K562 (cell line): ENCODE results near the gene CAMK2D. TPM values are rescaled to one million over a fixed set of nuclear protein-coding genes. Genes with fewer than 3 reads are reported as not detected.

Experiments
- ATAC-seq: fragments of 200-7000 bp; cut with Tn5 transposase; 3 replicates; pipeline ENCODE4 v1.9.1; 2020; ENCODE audit warnings: moderate library complexity
- BruUV-seq: library from RNA; stranded (reverse); fragments of 400-500 nt; replicated peaks from 2 replicates; lab custom pipeline; 2021; lab: Mats Ljungman, UMichigan
- CTCF ChIA-PET: fragments of 300-600 bp; formaldehyde crosslinking; extraction: SDS; loops from one replicate; lab custom pipeline; 2021; ENCODE audit warnings: low intra/inter-chr PET ratio; lab: Yijun Ruan, JAX
- POLR2A ChIA-PET: fragments of 300-600, 350-650 bp; sonication (Branson Sonifier 250); formaldehyde crosslinking; extraction: SDS; loops from one replicate; lab custom pipeline; 2021; ENCODE audit warnings: antibody characterized with exemption, inconsistent platforms; lab: Yijun Ruan, JAX
- DNase-seq, 4 experiments: peaks; one replicate each; pipeline versions ENCODE4 v3.0.0 to v3.0.0-alpha.2; 2011 to 2018; ENCODE audit warnings: low spot score in 3 of 4, mixed read lengths in 3 of 4; ENCODE audit errors: extremely low read depth in 1 of 4
- FAIRE-seq: peaks from 2 replicates; lab custom pipeline; 2011; peaks lifted over from hg19 to GRCh38; lab: Jason Lieb, UNC
- H2AFZ ChIP-seq: 2 replicates; pipeline ENCODE4 v1.6.0; 2011; ENCODE audit warnings: low read depth, low read length, control low read depth, inconsistent platforms
- H3K27ac ChIP-seq: fragments of 200-600 bp; 3 replicates; pipeline ENCODE4 v1.8.0; 2011; ENCODE audit warnings: low read depth, mild to moderate bottlenecking, control low read depth, inconsistent platforms, low read length, moderate library complexity, mixed read lengths; ENCODE audit errors: extremely low read depth
- H3K27me3 ChIP-seq, 2 experiments: fragments of 300-600 bp in 1 of 2; 2 replicates in 1 of 2; 3 replicates in 1 of 2; pipeline versions ENCODE4 v1.6.0 to v1.8.0; 2011; ENCODE audit warnings: inconsistent platforms in 2 of 2, low read length in 2 of 2, mild to moderate bottlenecking in 1 of 2, mixed read lengths in 1 of 2, moderate library complexity in 1 of 2; ENCODE audit not compliant: control insufficient read depth in 2 of 2, insufficient read depth in 2 of 2
- H3K36me3 ChIP-seq: fragments of 300-600 bp; 3 replicates; pipeline ENCODE4 v1.8.0; 2011; ENCODE audit warnings: mild to moderate bottlenecking, low read length, inconsistent platforms; ENCODE audit not compliant: control insufficient read depth, insufficient read depth
- H3K4me1 ChIP-seq, 2 experiments: fragments of 200-600 bp in 1 of 2; replicated peaks in 1 of 2; 2 replicates in 1 of 2; 3 replicates in 1 of 2; pipeline versions ENCODE4 v1.5.1 to v1.8.0; 2011; ENCODE audit warnings: inconsistent platforms in 2 of 2, low read length in 2 of 2, mild to moderate bottlenecking in 1 of 2, mixed read lengths in 1 of 2, moderate library complexity in 1 of 2; ENCODE audit not compliant: control insufficient read depth in 2 of 2, insufficient read depth in 2 of 2
- H3K4me2 ChIP-seq: 2 replicates; pipeline ENCODE4 v1.6.1; 2011; ENCODE audit warnings: low read length, control low read depth, inconsistent platforms, mixed read lengths; ENCODE audit not compliant: insufficient read depth
- H3K4me3 ChIP-seq: fragments of 200-600 bp; sonication (generic), shearing (Covaris generic); 2 replicates; pipeline ENCODE4 v1.5.1; 2016; ENCODE audit warnings: control low read depth, inconsistent platforms
- H3K79me2 ChIP-seq: fragments of 200-600 bp; 3 replicates; pipeline ENCODE4 v1.8.0; 2011; ENCODE audit warnings: low read length, inconsistent platforms; ENCODE audit not compliant: control insufficient read depth, insufficient read depth
- H3K9ac ChIP-seq, 2 experiments: 2 replicates each; pipeline versions ENCODE4 v1.6.0 to v1.6.1; 2011; ENCODE audit warnings: low read depth in 2 of 2, low read length in 2 of 2, control low read depth in 1 of 2, inconsistent platforms in 1 of 2, mild to moderate bottlenecking in 1 of 2, mixed read lengths in 1 of 2; ENCODE audit not compliant: insufficient read depth in 1 of 2
- H3K9me1 ChIP-seq: one replicate; pipeline ENCODE4 v1.6.0; 2011; ENCODE audit warnings: inconsistent platforms, mild to moderate bottlenecking, low read length, moderate library complexity; ENCODE audit not compliant: control insufficient read depth, insufficient read depth
- H3K9me3 ChIP-seq: replicated peaks from 2 replicates; pipeline ENCODE4 v1.5.1; 2011; ENCODE audit warnings: low read depth, low read length, inconsistent platforms; ENCODE audit not compliant: control insufficient read depth, insufficient read depth
- H4K20me1 ChIP-seq: replicated peaks from 2 replicates; pipeline ENCODE4 v1.6.1; 2011; ENCODE audit warnings: low read length, inconsistent platforms, mixed read lengths; ENCODE audit not compliant: control insufficient read depth, insufficient read depth
- CGGBP1 ChIP-seq: fragments of 250-450 bp; sonication (Bioruptor Pico); IDR thresholded peaks from 2 replicates; pipeline ENCODE4 v1.9.0; 2021; ENCODE audit warnings: mild to moderate bottlenecking
- ELF4 ChIP-seq: fragments of 450-650 bp; formaldehyde crosslinking; IDR thresholded peaks from 2 replicates; pipeline ENCODE4 v1.4.0; 2022; ENCODE audit warnings: missing genetic modification characterization
- HCFC1 ChIP-seq: IDR thresholded peaks from 2 replicates; pipeline ENCODE4 v1.6.1; 2012; ENCODE audit warnings: low read depth, low read length, improper control_type of control experiment
- IRF2 ChIP-seq: sonication (generic); formaldehyde crosslinking; IDR thresholded peaks from 2 replicates; pipeline ENCODE4 v1.8.1; 2022; ENCODE audit warnings: mild to moderate bottlenecking, missing genetic modification reagents
- MYBL2 ChIP-seq, 2 experiments: fragments of 450-650 bp in 1 of 2; sonication (generic) in 1 of 2; formaldehyde crosslinking in 1 of 2; IDR thresholded peaks; 2 replicates each; pipeline versions ENCODE4 v1.6.1 to v1.8.1; 2017 to 2022; ENCODE audit warnings: borderline replicate concordance in 1 of 2, inconsistent platforms in 1 of 2, low read depth in 1 of 2, mild to moderate bottlenecking in 1 of 2, missing genetic modification reagents in 1 of 2, moderate library complexity in 1 of 2
- NR3C1 ChIP-seq: sonication (generic); formaldehyde crosslinking; IDR thresholded peaks from 2 replicates; pipeline ENCODE4 v1.8.1; 2022; ENCODE audit warnings: missing genetic modification reagents
- SP2 ChIP-seq: IDR thresholded peaks from 2 replicates; pipeline ENCODE4 v1.6.1; 2011; ENCODE audit warnings: mild to moderate bottlenecking, low read depth, low read length, moderate library complexity; ENCODE audit not compliant: poor library complexity, severe bottlenecking; ENCODE audit errors: extremely low read depth
- TSC22D4 ChIP-seq: fragments of 450-650 bp; IDR thresholded peaks from 2 replicates; pipeline ENCODE4 v1.6.1; 2016; ENCODE audit warnings: missing genetic modification characterization, missing biosample characterization, control low read depth
- TSHZ1 ChIP-seq: fragments of 250-450 bp; sonication (Bioruptor Pico); IDR thresholded peaks from 2 replicates; pipeline ENCODE4 v1.4.0; 2020; ENCODE audit warnings: mild to moderate bottlenecking, moderate library complexity
- ZFPM2 ChIP-seq: fragments of 250-450 bp; sonication (Bioruptor Pico); IDR thresholded peaks from 2 replicates; pipeline ENCODE4 v1.5.1; 2022; ENCODE audit warnings: mild to moderate bottlenecking
- ZKSCAN1 ChIP-seq: fragments of 150-350 bp; IDR thresholded peaks from 2 replicates; pipeline ENCODE4 v1.6.1; 2016; ENCODE audit warnings: low read depth, low read length
- ZNF586 ChIP-seq: fragments of 450-650 bp; formaldehyde crosslinking; conservative IDR thresholded peaks from 2 replicates; pipeline ENCODE4 v1.4.0; 2020; ENCODE audit warnings: mild to moderate bottlenecking, moderate library complexity
- WGBS: fragments of 100-300 bp; shearing (Covaris generic); methylation state at CpG from one replicate; pipeline ENCODE4 v1.1.6; 2016; ENCODE audit warnings: low coverage, mixed read lengths; ENCODE audit not compliant: insufficient coverage; ENCODE audit errors: missing lambda C conversion rate; 5-methylcytosine and 5-hydroxymethylcytosine counted together
- in situ Hi-C: fragments of 300-500 bp; cut with MboI; formaldehyde crosslinking; loops from 4 replicates; pipeline ENCODE4 v1.15.0; 2018; ENCODE audit warnings: inconsistent platforms, mixed read lengths
- intact Hi-C: fragments of 100-400 bp; cut with micrococcal nuclease; formaldehyde crosslinking; loops from 2 replicates; pipeline ENCODE4 v1.14.2; 2022
- polyA plus RNA-seq, 8 experiments: library from polyadenylated mRNA; depleted of rRNA in 4 of 8; stranded (reverse) in 5 of 8; unstranded in 3 of 8; fragments of >200 nt; fragmentation: Nextera tagmentation in 2 of 8; fragmentation: Illumina TruSeq in 1 of 8; extraction: Ambion mirVana in 2 of 8; extraction: Trizol in 1 of 8; gene quantifications; 2 replicates each; pipeline versions ENCODE4 v1.2.1 to v1.2.3, GENCODE V29; 2011 to 2014; ENCODE audit warnings: inconsistent platforms in 1 of 8, missing spikeins in 1 of 8
- total RNA-seq, 7 experiments: library from RNA; depleted of rRNA in 6 of 7; stranded (reverse); fragments of >200 nt in 6 of 7; fragmentation: Illumina TruSeq in 2 of 7; extraction: Trizol in 2 of 7; gene quantifications; 2 replicates each; pipeline versions ENCODE4 v1.2.1 to v1.2.3, GENCODE V29; 2011 to 2021; ENCODE audit warnings: low replicate concordance in 1 of 7

The CAMK2D gene
- total and polyA plus RNA-seq, 9 of the 15 experiments (the other 6 are each of a cell fraction or from before 2014, with no cell fraction given): 0.01 to 0.33 (median 0.04) TPM; not detected in 2

- in situ Hi-C loops: no loop called here
- H4K20me1 ChIP-seq: no peaks in the 10 kb centered on the region
- no peak for FAIRE-seq
Observed at GRCh38 chr4:113434247-113434587, 327.3 kb downstream of the CAMK2D start.

GRCh38 chr4:113433536-113434246 is 327.8 kb downstream of the CAMK2D start:
- Histone ChIP-seq H3K4me2 (no peak overlapping the region), H3K4me3 (no peak overlapping the region), H3K9me1 (no peaks in the 10 kb centered on the region), H3K36me3 (no peaks in the 10 kb centered on the region), H3K27ac (no peak overlapping the region), H2AFZ (no peak overlapping the region), H4K20me1 (no peaks in the 10 kb centered on the region), H3K27me3 (no peaks in the 10 kb centered on the region), H3K9me3 (no peaks in the 10 kb centered on the region), H3K79me2 (no peaks in the 10 kb centered on the region), H3K4me1 (no peaks in the 10 kb centered on the region), H3K9ac (no peak overlapping the region)
- 3% methylated on average over 4 of the region's 4 CpGs for WGBS
- POLR2A ChIA-PET: no interaction called here
- intact Hi-C loops: no loop called here
- ATAC-seq (no peak), FAIRE-seq (no peak), DNase-seq (no peak)
- BruUV-seq: no TSS peak
- CTCF ChIA-PET: no interaction called here
- in situ Hi-C loops: no loop called here
- TF ChIP-seq ELF4 (CRISPR knock-in tag) (no peak), SP2 (no peak), NR3C1 (CRISPR knock-in tag) (no peak), IRF2 (CRISPR knock-in tag) (no peak), ZKSCAN1 (no peak), TSHZ1 (CRISPR knock-in tag) (no peak), ZFPM2 (CRISPR knock-in tag) (no peak), HCFC1 (no peak), ZNF586 (CRISPR knock-in tag) (no peak)

More at GRCh38 chr4:113434247-113434587, 327.3 kb downstream of the CAMK2D start:
- DNase-seq: no peak
- no peaks in the 10 kb centered on the region for H3K9me3 ChIP-seq
- 0% methylated on average over 3 of the region's 3 CpGs for WGBS
- H3K4me2 ChIP-seq: no peak overlapping the region
- H3K27ac ChIP-seq: no peak overlapping the region
- TF ChIP-seq MYBL2 (IDR thresholded peaks at IDR 0.05; ENCODE audit: low read depth) (no peak), MYBL2 (CRISPR knock-in tag; IDR thresholded peaks at IDR 0.05; ENCODE audit: borderline replicate concordance) (no peak), TSC22D4 (tag) (no peak), CGGBP1 (CRISPR knock-in tag) (no peak)
- TF ChIP-seq, all 486 proteins: peak for 0
- H2AFZ ChIP-seq: no peak overlapping the region
- CTCF ChIA-PET: interaction anchor here (0.6 kb wide), 1 partner anchor 69 kb away, joined by 5 read pairs; no protein-coding TSS in a partner anchor
- POLR2A ChIA-PET: no interaction called here
- H3K79me2 ChIP-seq: no peaks in the 10 kb centered on the region
- no peak overlapping the region for H3K4me3 ChIP-seq
- H3K27me3 ChIP-seq: no peaks in the 10 kb centered on the region
- H3K4me1 ChIP-seq: no peaks in the 10 kb centered on the region
- intact Hi-C loops: no loop called here
- ATAC-seq: no peak
- BruUV-seq: no TSS peak
- no peak overlapping the region for H3K9ac ChIP-seq
- H3K9me1 ChIP-seq: no peaks in the 10 kb centered on the region
- H3K36me3 ChIP-seq: no peaks in the 10 kb centered on the region
